Fibroblast of villous mesenchyme (primary cell): ENCODE results near the gene SNED1. TPM values are rescaled to one million over a fixed set of nuclear protein-coding genes. Genes with fewer than 3 reads are reported as not detected.

Experiments
- DNase-seq: peaks from one replicate; pipeline ENCODE4 v3.0.0-alpha.2; 2010; ENCODE audit warnings: low read depth
- H3K4me3 ChIP-seq: 2 replicates; pipeline ENCODE4 v1.5.1; 2011; ENCODE audit warnings: low read depth, mild to moderate bottlenecking, low read length
- total RNA-seq: library from RNA; depleted of rRNA; stranded (reverse); fragments of >200 nt; gene quantifications from 2 replicates; pipeline ENCODE4 v1.2.3, GENCODE V29; 2012
- TF ChIP-seq, protein P1 (sequence below): IDR thresholded peaks from 2 replicates; pipeline ENCODE4 v1.5.1; 2012; ENCODE audit warnings: low read depth, mild to moderate bottlenecking, low read length; ENCODE audit not compliant: insufficient read depth

The SNED1 gene
- total RNA-seq, 1 donor = 6.5 TPM

- no peak for DNase-seq
- TF ChIP-seq, protein P1, sequence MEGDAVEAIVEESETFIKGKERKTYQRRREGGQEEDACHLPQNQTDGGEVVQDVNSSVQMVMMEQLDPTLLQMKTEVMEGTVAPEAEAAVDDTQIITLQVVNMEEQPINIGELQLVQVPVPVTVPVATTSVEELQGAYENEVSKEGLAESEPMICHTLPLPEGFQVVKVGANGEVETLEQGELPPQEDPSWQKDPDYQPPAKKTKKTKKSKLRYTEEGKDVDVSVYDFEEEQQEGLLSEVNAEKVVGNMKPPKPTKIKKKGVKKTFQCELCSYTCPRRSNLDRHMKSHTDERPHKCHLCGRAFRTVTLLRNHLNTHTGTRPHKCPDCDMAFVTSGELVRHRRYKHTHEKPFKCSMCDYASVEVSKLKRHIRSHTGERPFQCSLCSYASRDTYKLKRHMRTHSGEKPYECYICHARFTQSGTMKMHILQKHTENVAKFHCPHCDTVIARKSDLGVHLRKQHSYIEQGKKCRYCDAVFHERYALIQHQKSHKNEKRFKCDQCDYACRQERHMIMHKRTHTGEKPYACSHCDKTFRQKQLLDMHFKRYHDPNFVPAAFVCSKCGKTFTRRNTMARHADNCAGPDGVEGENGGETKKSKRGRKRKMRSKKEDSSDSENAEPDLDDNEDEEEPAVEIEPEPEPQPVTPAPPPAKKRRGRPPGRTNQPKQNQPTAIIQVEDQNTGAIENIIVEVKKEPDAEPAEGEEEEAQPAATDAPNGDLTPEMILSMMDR = no peak
- H3K4me3 ChIP-seq = no peak overlapping the region
Observed at GRCh38 chr2:241050624-241051577, 52.5 kb downstream of the SNED1 start.

DNA sequence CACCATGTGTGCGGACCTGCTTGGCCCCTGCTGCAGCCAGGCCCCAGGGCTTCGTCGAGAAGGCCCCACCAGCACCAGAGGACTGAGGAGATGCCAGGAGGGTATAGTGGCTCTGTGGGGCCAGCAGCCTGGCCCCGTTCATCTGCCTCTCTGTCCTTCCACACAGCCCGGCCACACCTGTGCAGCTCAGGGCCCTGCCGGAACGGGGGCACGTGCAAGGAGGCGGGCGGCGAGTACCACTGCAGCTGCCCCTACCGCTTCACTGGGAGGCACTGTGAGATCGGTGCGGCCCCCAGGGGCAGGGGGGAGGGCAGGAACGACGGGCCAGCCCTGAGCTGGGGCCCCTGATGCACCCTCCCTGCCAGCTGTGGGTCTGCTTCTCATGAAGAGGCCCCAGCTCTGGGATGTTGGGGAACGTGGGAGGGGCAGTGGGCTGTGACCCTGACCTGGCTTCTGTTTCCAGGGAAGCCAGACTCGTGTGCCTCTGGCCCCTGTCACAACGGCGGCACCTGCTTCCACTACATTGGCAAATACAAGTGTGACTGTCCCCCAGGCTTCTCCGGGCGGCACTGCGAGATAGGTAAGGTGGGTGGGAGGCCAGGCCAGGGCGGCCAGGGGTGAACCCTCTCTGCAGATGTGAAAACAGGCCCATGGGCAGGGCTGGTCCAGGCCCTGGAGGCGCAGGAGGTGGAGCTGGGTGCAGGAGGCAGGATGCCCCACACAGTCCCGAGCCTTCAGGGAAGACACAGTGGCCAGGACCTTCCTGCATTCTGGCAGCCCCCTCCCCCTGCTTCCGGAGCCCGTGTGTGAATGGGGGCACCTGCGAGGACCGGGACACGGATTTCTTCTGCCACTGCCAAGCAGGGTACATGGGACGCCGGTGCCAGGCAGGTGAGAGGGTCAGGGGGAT, 53.4 kb downstream of the SNED1 start:
- H3K4me3 ChIP-seq = no peak overlapping the region
- DNase-seq = no peak
- TF ChIP-seq, protein P1 = no peak

GRCh38 chr2:241052677-241053360, 54.4 kb downstream of the SNED1 start:
- TF ChIP-seq, protein P1 = no peak
- DNase-seq = no peak
- H3K4me3 ChIP-seq = no peak overlapping the region

GRCh38 chr2:241053576-241054251, 55.3 kb downstream of the SNED1 start:
- no peak for DNase-seq
- H3K4me3 ChIP-seq = no peak overlapping the region
- TF ChIP-seq, protein P1 = no peak

DNA sequence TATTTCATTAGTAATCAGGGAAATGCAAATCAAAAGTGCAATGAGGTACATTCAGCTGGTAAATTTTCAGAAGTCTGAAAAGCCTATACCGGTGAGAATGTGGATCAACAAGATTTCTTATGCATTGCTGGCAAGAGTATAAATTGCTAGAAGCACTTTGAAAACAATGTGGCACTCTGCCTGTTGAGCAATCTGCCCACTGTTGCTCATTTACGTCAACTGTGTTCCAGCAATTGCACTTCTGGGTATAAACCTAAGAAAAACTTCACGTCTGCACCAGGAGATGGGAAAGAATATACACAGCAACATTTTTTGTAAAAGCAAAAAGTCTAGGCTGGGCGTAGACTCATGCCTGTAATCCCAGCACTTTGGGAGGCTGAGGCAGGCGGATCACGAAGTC, 62.9 kb downstream of the SNED1 start:
- TF ChIP-seq, protein P1 = no peak
- H3K4me3 ChIP-seq = no peak overlapping the region
- DNase-seq = peak; percentile 76
